Skin epidermis (tissue), 12 donors: ENCODE data around the gene RAP2A.
A peak's percentile ranks its signal among the peaks of the same experiment; 100 is the strongest.

ENCODE experiments used
- H3K27ac ChIP-seq, 21 experiments: fragments of 200-600 bp; sonication (generic) in 11 of 21; one replicate each; pipeline ENCODE4 v1.5.0; 2020; ENCODE audit warnings: mild to moderate bottlenecking in 3 of 21, inconsistent platforms in 2 of 21, moderate library complexity in 2 of 21
- H3K4me3 ChIP-seq, 7 experiments: fragments of 200-600 bp; sonication (generic) in 2 of 7; one replicate each; pipeline ENCODE4 v1.5.0; 2020; ENCODE audit warnings: inconsistent platforms in 2 of 7, mild to moderate bottlenecking in 2 of 7, moderate library complexity in 1 of 7

The RAP2A gene

DNA sequence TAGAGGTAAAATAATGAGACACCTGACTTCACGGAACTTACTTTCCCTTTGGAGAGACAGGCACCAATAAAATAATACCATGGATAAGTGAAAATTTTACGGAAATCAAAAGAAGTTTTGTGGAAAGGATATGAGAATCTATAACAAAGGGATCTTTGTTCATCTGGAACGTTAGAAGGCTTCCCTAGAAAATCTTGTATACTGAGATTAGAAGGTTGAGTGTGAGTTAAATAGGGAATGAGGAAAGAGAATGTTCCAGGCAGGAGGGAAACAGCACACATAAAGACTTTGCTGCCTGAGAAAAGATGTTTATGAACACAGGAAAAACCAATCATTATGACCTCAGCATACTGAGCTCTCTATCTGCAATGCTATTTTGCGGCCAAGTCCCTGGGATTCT lies 19.6 kb upstream of the RAP2A start:
- Histone ChIP-seq H3K27ac (no peak overlapping the region), H3K4me3 (no peak overlapping the region)

DNA sequence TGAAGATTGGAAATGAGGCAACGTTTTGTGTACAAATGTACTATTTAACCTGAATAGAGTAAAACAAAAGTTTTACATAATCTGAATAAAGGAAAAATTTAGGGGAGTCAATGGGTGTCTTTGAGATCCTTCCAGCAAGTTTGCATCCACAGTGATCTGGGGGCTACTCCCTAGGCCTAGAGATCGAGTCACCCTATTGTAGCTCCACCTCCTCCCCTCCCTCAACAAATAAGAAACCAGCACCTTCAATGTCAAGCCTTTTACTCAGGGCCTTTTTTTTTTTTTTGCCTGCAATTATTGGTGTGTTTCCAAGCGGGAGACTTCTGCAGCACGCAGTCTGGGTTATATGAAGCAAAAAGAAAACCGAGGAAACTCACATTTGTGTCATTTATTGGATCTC lies 16.3 kb upstream of the RAP2A start:
- Histone ChIP-seq H3K27ac (no peak overlapping the region), H3K4me3 (no peak overlapping the region)

DNA sequence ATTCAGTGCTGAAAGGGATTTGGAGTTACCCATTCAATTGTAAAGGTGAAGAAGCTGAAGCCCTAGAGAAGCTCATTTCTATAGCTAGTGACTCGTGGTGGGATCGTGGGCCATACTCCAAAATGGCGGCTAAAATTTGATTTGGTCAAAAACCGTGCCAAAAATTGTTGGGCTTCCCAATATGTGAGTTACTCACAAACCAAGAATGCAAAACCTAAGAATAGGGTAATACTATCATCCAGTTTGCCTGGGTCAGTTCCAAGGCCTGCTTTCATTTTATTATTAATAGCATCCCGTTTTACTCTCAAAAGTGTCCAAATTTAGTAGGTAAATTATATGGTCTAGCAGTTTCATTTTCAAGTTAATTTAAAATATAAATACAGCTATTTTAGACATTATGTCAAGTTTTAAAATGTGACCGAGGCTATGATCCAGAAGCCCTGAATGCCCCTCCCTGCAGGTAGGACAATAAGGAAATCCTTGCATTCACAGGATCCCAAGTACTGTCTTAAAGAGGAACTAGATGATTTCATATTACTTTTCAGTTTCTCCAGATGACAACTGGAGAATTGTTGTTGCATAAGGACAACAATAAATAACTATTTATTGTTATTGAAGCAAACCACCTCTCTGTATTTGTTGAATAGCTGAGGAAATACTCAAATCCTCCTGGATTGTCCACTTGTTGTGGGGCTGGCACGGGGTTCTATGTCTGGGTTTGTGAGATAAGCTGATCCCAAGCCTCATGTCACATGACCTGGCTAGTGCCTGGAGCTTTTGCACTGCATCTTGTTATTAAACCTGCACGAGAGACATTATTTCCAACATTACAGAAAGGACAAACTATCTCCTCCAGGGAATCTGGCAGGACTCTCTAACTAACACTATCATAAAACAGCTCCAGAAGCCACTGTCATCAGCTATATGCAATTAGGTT lies 11.6 kb upstream of the RAP2A start:
- Histone ChIP-seq H3K4me3 (no peak overlapping the region), H3K27ac (no peak overlapping the region)

DNA sequence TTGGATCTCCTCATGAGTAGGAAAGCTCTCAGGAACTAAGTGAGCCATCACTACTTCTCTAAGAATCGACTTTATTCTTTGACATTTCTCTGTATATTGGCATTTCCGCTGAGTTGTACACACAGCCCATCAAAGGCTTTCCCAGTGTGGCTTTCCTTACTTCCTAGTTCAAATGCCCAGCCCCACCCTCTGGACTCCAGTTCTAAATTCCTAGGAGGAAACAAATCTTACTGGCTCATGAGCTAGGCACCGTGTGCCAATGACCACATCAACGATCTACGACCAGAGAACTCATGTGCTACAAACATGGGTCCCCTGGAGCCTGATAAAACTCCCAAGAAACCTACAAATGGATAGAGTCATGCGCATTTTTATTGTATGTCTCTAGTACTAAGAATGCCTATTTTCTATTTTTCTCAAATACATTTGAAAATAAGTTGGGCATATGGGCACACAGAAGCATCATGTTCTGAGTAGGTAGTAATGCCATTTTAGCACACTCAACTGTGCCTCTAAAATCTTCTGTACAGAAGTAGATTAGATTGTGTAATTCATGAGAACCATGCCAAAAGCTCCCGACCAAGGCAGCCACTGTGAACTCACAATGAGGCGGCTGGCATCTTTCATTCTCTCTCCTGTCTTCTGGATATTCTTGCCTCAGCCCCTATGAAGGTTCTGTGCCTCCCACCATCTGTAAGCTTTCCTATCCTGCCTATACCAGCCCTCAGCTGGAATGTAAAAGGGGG lies 10.5 kb upstream of the RAP2A start:
- no peak overlapping the region for H3K27ac ChIP-seq
- H3K4me3 ChIP-seq: no peak overlapping the region

DNA sequence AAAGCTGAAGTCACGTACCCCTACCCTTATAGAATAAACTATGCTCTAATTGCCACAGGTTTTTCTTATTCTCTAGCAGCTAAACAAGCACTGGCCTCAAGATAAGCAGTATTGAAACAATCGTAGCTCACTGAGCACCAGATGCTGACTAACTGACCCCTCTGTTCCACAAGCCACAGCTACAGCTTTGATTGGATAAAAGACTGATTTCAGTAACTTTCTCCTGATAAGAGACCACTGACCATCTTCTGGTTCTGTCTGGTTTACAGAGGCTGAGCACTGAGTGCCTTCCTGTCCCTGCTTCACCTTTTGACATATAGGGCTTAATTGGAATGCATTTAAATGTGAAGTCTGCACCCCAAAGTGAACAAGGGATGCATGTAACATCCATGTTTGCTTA lies 8.4 kb upstream of the RAP2A start:
- Histone ChIP-seq H3K4me3 (no peak overlapping the region), H3K27ac (no peak overlapping the region)

DNA sequence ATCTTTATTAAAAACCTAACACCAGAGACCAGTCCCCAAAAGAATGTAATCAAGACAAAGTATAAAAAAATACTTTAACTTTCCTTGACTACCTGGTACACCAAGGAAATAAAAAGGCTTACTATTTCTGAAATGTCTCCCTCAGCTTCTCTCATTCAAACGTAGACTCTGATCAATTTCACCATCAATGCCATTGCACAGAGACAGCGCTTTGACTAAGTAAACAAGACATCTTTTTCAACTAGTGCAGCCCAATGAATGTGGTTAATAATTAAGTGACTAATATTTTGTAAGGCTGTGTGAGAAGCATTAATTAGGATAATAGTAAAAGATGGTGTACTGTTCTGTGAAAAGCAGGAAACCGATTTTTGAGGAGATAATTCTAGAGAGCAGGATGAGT lies 7.3 kb upstream of the RAP2A start:
- Histone ChIP-seq H3K27ac (no peak overlapping the region), H3K4me3 (no peak overlapping the region)

DNA sequence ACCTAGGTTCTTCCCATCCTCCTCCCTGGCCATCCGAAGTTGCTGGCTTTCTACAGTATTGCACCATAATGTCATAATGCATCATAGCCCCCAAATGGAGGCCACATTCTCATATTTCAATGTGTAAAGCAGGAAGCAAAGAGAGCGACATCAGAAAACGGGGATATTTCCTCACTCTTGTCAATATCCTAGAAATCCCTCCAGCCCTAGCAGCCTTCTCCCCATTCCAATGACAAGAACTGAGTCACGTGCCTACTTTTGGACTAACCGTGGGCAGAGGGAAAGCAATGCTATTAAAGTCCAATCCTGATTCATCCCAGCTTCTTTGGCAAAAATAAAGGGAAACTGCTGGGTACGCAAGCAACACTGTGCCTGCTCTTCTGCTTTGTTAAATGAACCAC lies 4.3 kb upstream of the RAP2A start:
- Histone ChIP-seq H3K27ac (peak overlapping the region in 3 of 21 experiments; percentile 4 to 36 (median 10)), H3K4me3 (no peak overlapping the region)

DNA sequence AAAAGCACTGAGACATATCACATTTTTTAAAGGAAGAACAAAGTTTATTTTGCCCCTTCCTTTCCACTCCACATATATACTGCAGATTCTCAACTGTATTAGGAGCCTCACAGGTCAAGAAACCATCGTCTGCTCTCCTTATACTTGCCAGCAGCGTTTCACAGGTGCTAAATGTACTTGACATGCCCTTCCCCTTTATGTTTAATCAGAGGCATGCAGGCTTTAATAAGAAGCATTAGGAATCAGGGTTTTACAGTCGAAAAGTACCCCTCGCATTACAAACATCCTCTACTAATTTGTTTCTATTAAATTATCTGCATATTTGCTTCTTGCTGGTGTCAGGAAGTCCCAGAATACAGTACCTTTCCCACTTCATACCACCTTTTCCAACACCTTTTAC lies 3.7 kb upstream of the RAP2A start:
- peak overlapping the region in 2 of 21 experiments; percentile 10 to 36 for H3K27ac ChIP-seq
- no peak overlapping the region for H3K4me3 ChIP-seq

DNA sequence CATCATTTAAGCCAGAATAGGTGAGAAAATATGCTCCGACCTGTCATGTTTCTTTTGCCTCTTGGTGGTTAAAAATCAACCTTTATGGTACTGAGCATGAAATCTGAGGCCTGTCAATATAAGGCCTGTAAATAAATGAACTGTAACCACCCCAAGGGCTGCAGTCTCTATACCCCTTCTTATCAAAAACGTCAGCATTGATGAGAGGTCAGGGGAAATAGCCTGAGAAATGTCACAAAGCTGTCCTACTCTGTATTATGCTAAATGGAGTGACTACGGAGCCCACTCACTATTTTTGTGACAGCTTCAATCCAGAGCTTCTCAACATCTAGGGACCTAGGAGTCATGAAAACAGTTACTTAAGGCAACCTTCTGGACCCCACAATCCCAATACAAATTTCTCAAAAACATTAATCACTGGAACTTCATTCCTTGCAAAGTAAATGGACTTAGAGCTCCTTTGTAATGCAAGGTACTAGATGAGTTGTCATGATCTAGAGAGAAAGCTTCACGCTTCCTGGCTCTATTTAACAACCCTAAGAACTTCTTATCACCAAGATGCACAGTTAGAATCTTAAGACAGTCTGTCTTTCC lies 2.7 kb upstream of the RAP2A start:
- Histone ChIP-seq H3K4me3 (no peak overlapping the region), H3K27ac (no peak overlapping the region)

DNA sequence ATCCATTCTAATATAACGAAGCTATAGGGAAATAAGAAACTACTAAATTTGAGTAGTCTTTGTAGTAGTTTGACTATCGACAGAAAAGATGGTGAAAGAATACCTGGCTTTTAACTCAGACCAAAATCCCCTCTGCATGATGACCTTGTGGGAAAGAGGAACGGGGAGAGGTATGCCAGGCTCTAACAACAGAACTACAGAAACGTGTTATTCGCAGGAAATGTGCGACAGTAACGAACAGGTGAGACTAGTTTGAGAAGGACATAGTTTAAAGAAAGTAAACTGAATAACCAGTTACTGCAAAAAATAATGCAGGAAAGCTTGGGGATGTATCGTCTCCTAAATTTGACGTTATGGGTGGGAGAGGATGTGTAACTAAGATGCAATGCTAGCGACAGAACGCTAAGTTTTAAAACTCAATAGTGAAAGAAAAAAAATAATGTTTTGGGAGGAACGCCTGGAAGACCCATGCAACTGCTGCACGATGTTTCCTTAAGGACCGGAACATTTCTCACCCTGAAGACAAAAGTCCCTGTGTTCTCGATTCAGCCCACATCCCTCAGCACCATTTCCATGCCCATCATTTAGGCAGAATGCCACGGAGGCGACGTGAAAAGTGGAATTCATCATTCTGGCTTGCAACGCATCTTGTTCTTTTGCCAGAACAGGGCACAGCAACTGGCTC lies 1.6 kb upstream of the RAP2A start:
- peak overlapping the region in 18 of 21 experiments; percentile 18 to 99 (median 76) for H3K27ac ChIP-seq
- peak overlapping the region; percentile 39 to 89 (median 65) for H3K4me3 ChIP-seq

DNA sequence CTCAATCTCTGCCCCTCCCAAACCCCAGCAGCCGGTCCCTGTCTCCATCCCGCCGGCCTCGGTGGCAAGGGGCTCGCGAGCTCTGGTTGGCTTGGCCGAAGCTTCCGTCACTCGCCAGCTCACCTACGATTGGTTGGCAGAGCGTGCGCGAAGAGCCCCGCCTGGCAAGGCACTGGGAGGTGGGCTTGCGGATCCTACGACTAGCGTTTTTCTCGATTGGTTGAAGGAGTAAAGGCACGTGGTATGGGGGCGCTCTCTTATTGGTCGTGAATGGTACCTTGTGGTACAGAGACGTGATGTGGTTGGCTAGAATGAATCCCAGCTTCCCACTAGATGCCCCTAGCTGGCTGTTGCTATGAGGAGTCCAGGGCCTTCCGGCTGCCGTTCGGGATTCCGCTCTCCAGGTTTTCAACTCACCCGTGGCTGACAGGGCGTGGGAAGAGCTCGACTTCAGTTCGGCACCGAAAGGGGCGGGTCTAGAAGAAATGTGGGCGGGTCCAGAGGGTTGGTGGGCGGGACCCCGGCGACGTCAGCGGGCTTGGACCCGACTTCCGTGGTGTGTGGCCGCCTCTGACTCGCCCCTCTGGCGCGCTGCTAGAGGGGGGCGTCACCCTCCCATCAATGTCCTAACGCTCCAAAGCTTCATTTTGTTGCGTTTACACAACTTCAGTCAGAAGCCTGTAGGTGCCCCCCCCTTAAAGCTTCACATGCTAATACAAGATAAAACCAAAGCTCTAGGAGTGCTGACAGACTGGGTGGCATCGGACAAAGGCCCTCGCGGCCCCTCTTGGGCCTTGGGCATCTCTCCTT lies 847 bp upstream of the RAP2A start:
- peak overlapping the region; percentile 80 to 99 (median 97) for H3K27ac ChIP-seq
- peak overlapping the region; percentile 65 to 90 (median 84) for H3K4me3 ChIP-seq

DNA sequence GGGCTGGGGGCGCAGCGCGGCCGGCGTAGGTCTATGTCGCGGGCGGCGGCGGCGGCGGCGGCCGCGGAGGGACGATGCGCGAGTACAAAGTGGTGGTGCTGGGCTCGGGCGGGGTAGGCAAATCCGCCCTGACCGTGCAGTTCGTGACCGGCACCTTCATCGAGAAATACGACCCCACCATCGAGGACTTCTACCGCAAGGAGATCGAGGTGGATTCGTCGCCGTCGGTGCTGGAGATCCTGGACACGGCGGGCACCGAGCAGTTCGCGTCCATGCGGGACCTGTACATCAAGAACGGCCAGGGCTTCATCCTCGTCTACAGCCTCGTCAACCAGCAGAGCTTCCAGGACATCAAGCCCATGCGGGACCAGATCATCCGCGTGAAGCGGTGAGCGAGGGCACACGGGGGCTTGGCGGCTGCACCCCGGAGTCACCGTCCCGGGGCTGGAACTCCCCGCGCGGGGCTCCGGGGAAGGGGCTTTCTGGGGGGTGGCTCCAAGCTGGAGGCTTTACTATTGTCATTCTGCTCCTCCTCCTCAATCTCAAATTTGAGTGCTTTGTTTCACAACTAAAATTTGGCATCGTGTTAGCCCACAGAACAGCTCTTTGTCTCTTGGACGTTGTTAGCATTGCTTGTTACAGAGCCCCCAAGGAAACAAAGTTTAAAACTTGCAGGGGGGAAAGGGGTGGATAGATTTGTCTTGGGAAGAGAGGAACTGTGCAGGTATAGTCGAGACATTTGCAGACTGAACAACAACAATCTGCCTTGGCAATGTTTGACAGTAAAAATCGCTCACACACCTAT lies 630 bp downstream of the RAP2A start:
- H3K27ac ChIP-seq: peak overlapping the region; percentile 54 to 98 (median 79)
- H3K4me3 ChIP-seq: peak overlapping the region; percentile 65 to 90 (median 75)

DNA sequence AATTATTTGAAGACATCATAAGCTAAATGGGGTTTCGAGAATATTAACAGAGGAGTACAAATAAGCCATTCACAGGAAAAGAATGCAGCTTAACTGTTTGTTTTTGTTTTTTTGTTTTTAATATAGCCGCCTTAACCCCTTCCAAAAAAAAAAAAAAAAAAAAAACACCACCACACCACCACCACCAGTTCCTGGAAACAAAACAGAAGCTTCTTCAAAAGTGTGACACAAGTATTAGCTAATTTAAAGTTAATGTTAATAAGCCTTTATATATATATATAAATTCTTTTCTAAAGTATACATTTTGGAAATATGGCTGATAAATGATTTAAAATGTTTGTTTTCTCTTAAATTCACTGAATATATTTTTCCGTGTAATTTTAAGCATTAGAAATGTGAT lies 1.4 kb downstream of the RAP2A start:
- Histone ChIP-seq H3K4me3 (peak overlapping the region; percentile 65 to 90 (median 75)), H3K27ac (peak overlapping the region in 8 of 21 experiments; percentile 56 to 98 (median 84))

DNA sequence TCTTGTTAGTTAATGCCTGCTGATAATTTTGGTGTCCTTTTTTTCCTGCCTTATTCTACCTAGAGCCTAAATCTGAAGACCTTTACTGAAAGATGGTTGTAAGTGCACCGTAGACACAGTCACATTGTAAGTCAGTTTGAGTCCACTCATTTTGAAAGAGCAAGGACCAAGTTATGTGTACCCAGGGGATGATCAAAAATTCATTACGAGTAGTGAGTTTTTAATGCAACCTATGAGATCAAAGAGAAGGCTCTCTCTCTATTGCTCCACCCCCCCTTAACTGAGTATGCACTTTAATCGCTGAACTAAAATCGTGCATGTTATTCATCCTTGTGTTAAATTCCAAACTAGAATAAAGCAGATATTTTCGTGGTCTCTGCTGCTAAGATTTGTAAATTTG lies 1.8 kb downstream of the RAP2A start:
- Histone ChIP-seq H3K27ac (no peak overlapping the region), H3K4me3 (peak overlapping the region in 6 of 7 experiments; percentile 11 to 90 (median 70))

DNA sequence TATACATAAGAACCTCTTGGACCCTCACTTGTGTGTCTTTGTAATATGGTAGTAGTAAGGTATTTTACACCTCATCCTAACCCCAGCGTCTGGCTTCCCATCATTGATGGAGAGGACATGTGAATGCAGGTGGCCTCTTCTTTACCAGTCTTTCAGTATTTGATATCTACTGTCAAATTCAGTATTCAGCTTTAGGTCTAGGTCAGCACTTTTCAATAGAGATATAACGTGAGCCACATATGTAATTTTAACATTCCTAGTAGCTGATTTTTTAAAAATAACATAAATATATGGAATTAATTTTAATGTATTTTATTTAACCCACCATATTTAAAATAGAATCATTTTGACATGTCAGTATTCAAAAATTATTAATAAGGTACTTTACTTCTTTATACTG lies 2.9 kb downstream of the RAP2A start:
- H3K27ac ChIP-seq: no peak overlapping the region

DNA sequence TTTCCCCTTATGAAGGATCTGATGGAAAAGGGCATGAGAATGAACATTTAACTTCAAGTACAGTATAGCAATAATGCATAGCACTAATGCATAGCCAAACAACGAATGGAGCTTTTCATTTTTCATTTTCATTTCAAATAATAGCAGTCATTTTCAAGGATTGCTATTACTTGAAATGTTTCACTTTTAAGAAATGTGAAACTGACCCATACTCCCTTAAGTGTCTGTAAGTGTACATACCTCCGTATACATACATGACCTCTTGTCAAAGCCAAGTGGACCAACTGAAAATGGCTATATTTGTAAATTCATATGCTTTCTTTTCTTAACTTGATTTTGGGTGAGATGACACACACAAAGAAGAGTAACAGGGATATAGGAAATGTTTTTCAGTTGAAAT lies 3.8 kb downstream of the RAP2A start:
- H3K4me3 ChIP-seq: no peak overlapping the region

More for the DNA sequence above, 2.9 kb downstream of the RAP2A start:
- peak overlapping the region in 1 of 7 experiments; percentile 22 for H3K4me3 ChIP-seq

DNA sequence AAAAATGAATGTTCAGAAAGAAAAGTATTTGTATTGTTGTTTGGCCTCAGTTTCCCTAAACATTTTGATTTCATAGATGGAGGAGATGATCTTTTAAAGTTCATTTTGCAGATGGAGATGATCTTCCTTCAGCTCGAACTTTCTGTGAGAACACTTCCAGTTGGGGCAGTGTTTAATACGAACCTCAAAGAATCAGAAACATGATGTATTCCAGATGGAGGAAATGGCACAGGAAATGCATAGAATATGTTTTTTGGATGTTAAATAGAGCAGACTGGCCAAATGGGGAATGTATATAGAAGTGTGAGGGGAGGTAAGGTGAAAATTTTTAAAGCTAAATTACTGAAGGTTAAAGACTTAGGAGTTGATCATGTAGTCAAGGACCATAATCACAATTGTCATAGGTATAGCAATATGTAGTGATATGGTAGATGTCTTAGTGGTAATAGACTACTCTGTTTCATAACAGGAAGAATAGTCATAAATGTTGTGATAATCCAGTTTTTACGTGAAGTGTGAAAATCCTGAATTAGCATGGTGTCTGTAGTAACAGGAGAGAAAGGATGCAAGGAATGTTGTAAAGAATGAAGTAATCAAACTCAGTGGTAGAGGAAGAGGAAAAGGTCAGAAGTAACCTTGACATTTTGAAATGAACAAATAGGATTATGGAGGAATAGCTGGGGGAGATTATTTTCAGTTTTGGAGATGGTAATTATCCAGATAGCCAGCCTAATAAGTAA lies 5.1 kb downstream of the RAP2A start:
- Histone ChIP-seq H3K27ac (no peak overlapping the region), H3K4me3 (no peak overlapping the region)

More for the DNA sequence above, 3.8 kb downstream of the RAP2A start:
- H3K27ac ChIP-seq: no peak overlapping the region
